Endodermal cell (in vitro differentiated cells): Measurements from ENCODE around the gene PLK5. TPM values are rescaled to one million over a fixed set of nuclear protein-coding genes. Genes with fewer than 3 reads are reported as not detected.
A peak's percentile ranks its signal among the peaks of the same experiment; 100 is the strongest.

Source experiments
- DNase-seq: peaks from one replicate; pipeline ENCODE4 v3.0.0-alpha.2; 2017
- H3K27ac ChIP-seq: 2 replicates; pipeline ENCODE4 v1.5.1; 2013; ENCODE audit warnings: mild to moderate bottlenecking, low read depth, low read length, moderate library complexity
- H3K27me3 ChIP-seq: 2 replicates; pipeline ENCODE4 v1.6.1; 2013; ENCODE audit warnings: mild to moderate bottlenecking, low read length, moderate library complexity; ENCODE audit not compliant: insufficient read depth, control insufficient read depth, poor library complexity, severe bottlenecking
- H3K36me3 ChIP-seq: 2 replicates; pipeline ENCODE4 v1.7.0; 2013; ENCODE audit warnings: mild to moderate bottlenecking, low read length, moderate library complexity; ENCODE audit not compliant: control insufficient read depth, insufficient read depth
- H3K4me1 ChIP-seq: one replicate; pipeline ENCODE4 v1.7.0; 2013; ENCODE audit warnings: low read length; ENCODE audit not compliant: control insufficient read depth, insufficient read depth
- H3K4me3 ChIP-seq: 2 replicates; pipeline ENCODE4 v1.5.1; 2013; ENCODE audit warnings: mild to moderate bottlenecking, low read length, moderate library complexity
- H3K9ac ChIP-seq: 2 replicates; pipeline ENCODE4 v1.6.1; 2013; ENCODE audit warnings: mild to moderate bottlenecking, low read length, moderate library complexity; ENCODE audit not compliant: poor library complexity, severe bottlenecking; ENCODE audit errors: extremely low read depth
- H3K9me3 ChIP-seq: 2 replicates; pipeline ENCODE4 v1.6.1; 2013; ENCODE audit warnings: mild to moderate bottlenecking, low read length, moderate library complexity; ENCODE audit not compliant: control insufficient read depth
- H3K27ac Mint-ChIP-seq: 2 replicates; pipeline ENCODE4 v1.8.0; 2020; ENCODE audit warnings: mixed read lengths
- H3K27me3 Mint-ChIP-seq: 2 replicates; pipeline ENCODE4 v1.8.0; 2021; ENCODE audit warnings: mild to moderate bottlenecking, mixed read lengths; ENCODE audit not compliant: insufficient read depth
- H3K36me3 Mint-ChIP-seq: 2 replicates; pipeline ENCODE4 v1.8.0; 2020; ENCODE audit warnings: low read depth, mixed read lengths
- H3K4me1 Mint-ChIP-seq: 2 replicates; pipeline ENCODE4 v1.8.0; 2020; ENCODE audit warnings: mixed read lengths
- H3K4me3 Mint-ChIP-seq: 2 replicates; pipeline ENCODE4 v1.8.0; 2020; ENCODE audit warnings: mild to moderate bottlenecking, moderate library complexity, mixed read lengths
- H3K9me3 Mint-ChIP-seq: 2 replicates; pipeline ENCODE4 v1.8.0; 2020; ENCODE audit warnings: mild to moderate bottlenecking, mixed read lengths
- WGBS, 2 experiments: methylation state at CpG; one replicate each; pipeline versions ENCODE4 v1.1.5 to v1.1.7; 2013; ENCODE audit warnings: missing lambda C conversion rate in 2 of 2, mixed read lengths in 1 of 2; ENCODE audit not compliant: insufficient coverage in 1 of 2, insufficient read length in 1 of 2; 5-methylcytosine and 5-hydroxymethylcytosine counted together
- total RNA-seq, 2 donors: library from RNA; stranded (reverse); fragmentation: NEBNext Ultra II Directional in 1 of 2; extraction: Animal tissue kit (Norgen Biotek cat#: 25700) in 1 of 2; gene quantifications; 2 replicates in 1 of 2; 3 replicates in 1 of 2; pipeline ENCODE4 v1.2.1, GENCODE V29; 2021
- TF ChIP-seq, protein P1 (sequence below): fragments of 200-600 bp; sonication (generic); conservative IDR thresholded peaks from 2 replicates; pipeline ENCODE4 v1.5.0; 2021; ENCODE audit warnings: antibody characterized with exemption, mild to moderate bottlenecking

The PLK5 gene
- total RNA-seq, 2 donors from 2014 or later: 0.48 TPM; not detected in 1

DNA sequence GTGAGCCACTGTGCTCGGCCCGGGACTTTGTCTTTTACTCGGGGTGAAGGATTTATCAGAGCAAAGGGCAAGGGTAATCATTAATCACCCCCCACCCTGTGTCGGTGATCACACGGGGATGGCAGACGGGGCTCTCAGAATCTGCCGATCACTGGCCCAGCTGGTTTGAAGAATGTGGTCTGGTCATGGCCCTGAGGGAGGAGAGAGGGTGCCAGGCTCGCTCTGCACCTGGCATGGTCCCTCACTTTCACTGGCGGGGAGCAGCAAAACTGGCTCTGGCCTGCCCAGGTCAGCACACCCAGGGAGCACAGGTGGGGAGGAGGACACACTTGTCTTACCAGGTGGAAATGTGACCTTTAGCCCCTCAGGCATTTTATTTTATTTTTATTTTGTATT, 22.7 kb upstream of the PLK5 start:
- Mint-ChIP-seq H3K27me3 (peaks cover 40% of the 10 kb centered on the region), H3K36me3 (peaks cover 7% of the 10 kb centered on the region), H3K9me3 (peaks cover 24% of the 10 kb centered on the region), H3K4me1 (peaks cover 2% of the 10 kb centered on the region), H3K27ac (no peak overlapping the region), H3K4me3 (no peak overlapping the region)
- Histone ChIP-seq H3K9ac (no peak overlapping the region), H3K27ac (no peak overlapping the region), H3K9me3 (peaks cover 8% of the 10 kb centered on the region), H3K27me3 (peaks cover 16% of the 10 kb centered on the region), H3K36me3 (no peaks in the 10 kb centered on the region), H3K4me1 (no peaks in the 10 kb centered on the region), H3K4me3 (no peak overlapping the region)
- 89 to 92% methylated on average over 3 to 9 of the region's 9 CpGs for WGBS, 2 experiments
- no peak for DNase-seq
- TF ChIP-seq, protein P1, sequence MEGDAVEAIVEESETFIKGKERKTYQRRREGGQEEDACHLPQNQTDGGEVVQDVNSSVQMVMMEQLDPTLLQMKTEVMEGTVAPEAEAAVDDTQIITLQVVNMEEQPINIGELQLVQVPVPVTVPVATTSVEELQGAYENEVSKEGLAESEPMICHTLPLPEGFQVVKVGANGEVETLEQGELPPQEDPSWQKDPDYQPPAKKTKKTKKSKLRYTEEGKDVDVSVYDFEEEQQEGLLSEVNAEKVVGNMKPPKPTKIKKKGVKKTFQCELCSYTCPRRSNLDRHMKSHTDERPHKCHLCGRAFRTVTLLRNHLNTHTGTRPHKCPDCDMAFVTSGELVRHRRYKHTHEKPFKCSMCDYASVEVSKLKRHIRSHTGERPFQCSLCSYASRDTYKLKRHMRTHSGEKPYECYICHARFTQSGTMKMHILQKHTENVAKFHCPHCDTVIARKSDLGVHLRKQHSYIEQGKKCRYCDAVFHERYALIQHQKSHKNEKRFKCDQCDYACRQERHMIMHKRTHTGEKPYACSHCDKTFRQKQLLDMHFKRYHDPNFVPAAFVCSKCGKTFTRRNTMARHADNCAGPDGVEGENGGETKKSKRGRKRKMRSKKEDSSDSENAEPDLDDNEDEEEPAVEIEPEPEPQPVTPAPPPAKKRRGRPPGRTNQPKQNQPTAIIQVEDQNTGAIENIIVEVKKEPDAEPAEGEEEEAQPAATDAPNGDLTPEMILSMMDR: no peak

DNA sequence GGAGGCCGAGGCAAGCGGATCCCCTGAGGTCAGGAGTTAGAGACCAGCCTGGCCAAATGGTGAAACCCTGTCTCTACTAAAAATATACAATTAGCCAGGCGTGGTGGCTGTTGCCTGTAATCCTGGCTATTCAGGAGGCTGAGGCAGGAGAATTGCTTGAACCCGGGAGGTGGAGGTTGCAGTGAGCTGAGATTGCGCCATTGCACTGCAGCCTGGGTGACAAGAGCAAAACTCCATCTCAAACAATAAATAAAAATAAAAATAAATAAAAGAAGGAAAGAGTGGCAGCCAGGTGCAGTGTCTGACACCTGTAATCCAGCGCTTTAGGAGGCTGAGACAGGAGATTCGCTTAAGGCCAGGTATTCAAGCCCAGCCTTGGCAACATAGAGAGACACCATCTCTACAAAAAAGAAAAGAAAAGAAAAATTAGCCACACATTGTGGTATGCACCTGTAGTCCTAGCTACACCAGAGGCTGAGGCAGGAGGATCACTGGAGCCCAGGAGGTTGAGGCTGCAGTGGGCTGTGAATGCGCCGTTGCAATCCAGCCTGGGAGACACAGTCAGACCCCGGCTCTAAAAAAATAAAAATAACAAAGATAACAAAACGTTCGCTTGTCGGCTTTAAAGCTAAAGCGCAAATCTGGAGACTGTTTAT, 21.3 kb upstream of the PLK5 start:
- H3K4me1 ChIP-seq: no peaks in the 10 kb centered on the region
- Mint-ChIP-seq H3K4me1 (no peaks in the 10 kb centered on the region), H3K9me3 (peaks cover 24% of the 10 kb centered on the region), H3K36me3 (peaks cover 5% of the 10 kb centered on the region), H3K27me3 (peaks cover 40% of the 10 kb centered on the region), H3K4me3 (no peak overlapping the region), H3K27ac (no peak overlapping the region)
- no peak overlapping the region for H3K9ac ChIP-seq
- no peaks in the 10 kb centered on the region for H3K36me3 ChIP-seq
- DNase-seq: no peak
- H3K27ac ChIP-seq: no peak overlapping the region
- peaks cover 8% of the 10 kb centered on the region for H3K9me3 ChIP-seq
- TF ChIP-seq, protein P1: no peak
- no peak overlapping the region for H3K4me3 ChIP-seq
- WGBS, 2 experiments: 84 to 89% methylated on average over 13 of the region's 14 CpGs
- peaks cover 16% of the 10 kb centered on the region for H3K27me3 ChIP-seq

DNA sequence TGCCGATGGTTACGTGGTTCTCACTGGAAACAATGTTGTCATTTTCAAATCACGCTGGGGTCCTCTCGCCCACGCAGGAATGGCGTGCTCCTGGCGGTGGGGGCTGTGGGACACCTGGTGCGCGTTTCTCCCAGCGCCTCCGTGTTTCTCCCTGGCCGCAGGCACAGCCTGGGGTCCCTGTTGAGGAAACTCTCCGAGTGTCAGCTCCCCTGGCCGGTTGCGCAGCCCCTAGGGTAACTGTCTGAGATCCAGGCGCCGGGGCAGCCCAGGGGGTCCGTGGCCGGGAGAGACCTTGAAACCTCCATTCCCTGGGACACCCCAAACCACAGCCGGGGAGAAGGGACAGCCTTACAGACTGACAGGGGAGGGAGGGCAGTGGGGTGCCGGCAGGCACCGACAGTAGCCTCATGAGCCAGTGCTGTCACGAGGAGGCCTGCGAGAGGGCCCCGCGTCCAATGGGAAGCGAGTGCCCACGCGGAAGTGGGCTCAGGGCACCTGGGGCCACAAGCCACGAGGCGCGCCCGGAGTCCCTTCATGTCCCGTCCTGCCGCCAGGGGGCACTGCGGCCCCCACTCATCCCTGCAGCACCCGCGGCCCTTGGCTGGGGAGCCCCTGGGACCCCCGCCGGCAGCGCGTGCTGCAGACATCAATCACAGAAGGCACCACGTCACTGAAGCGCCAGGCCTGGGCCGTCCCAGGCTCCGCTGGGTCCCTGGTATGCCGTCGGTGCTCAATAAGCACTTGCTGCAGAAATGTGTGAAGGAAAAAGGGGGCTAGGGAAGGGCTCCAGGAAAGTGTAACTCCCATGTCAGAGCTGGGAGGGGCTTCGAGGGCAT, 20.6 kb upstream of the PLK5 start:
- H3K9ac ChIP-seq: no peak overlapping the region
- WGBS, 2 experiments: 21 to 32% methylated on average over 27 to 49 of the region's 49 CpGs
- peaks cover 24% of the 10 kb centered on the region for H3K9me3 Mint-ChIP-seq
- peak; percentile 91 for DNase-seq
- H3K36me3 ChIP-seq: no peaks in the 10 kb centered on the region
- peaks cover 8% of the 10 kb centered on the region for H3K9me3 ChIP-seq
- no peaks in the 10 kb centered on the region for H3K4me1 ChIP-seq
- TF ChIP-seq, protein P1: peak; percentile 92
- H3K36me3 Mint-ChIP-seq: peaks cover 5% of the 10 kb centered on the region
- H3K27me3 ChIP-seq: peaks cover 16% of the 10 kb centered on the region
- H3K4me3 Mint-ChIP-seq: no peak overlapping the region
- no peak overlapping the region for H3K27ac ChIP-seq
- no peak overlapping the region for H3K4me3 ChIP-seq
- H3K27ac Mint-ChIP-seq: no peak overlapping the region
- H3K27me3 Mint-ChIP-seq: peaks cover 41% of the 10 kb centered on the region
- no peaks in the 10 kb centered on the region for H3K4me1 Mint-ChIP-seq
